Stimulated activated CD4-positive, alpha-beta T cell treated with anti-CD3 and anti-CD28 coated beads, TNF-alpha, amount 100 ng/mL, for 4 hours (primary cell): ENCODE measurements around the gene COQ10A.

Experiments used
- DNase-seq, 3 experiments: peaks; one replicate each; pipeline ENCODE4 v3.0.0-alpha.2; 2020; ENCODE audit warnings: low read depth in 3 of 3

COQ10A gene

DNA sequence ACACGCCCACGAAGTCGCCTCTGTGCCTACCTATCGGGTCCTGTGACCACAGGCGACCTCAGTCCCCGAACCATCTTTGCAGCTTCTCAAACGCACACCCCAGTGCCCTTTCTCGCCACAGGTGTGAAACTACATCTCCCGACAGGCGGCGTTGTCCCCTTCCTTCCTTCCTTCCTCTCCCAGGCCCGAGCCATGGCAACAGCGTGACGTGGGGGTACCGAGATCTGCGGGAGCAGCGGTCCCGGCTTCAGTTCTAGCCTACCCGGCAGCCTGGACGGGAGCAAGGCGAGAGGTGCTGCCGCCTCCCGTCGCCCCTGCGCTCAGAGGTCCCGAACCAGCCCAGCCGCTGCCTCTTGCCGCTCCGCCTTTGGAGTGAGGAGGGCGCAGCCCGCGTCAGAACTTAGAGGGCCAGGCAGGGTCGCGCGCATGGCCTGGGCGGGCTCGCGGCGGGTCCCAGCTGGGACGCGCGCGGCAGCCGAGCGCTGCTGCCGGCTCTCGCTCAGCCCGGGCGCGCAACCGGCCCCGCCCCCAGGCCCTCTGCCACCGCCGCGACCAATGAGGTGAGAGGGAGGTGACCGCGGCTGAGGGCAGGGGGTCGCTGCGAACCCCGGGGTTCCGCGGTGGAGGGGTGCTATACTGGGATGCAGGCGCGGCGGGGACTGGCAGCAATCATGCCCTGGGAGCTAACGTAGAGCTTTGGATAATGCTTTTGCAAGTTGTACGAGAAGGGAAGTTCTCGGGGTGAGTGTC lies at the start of gene COQ10A:
Gene COQ10A, plus strand, starts transcription at position 250 of the 750 bp plus-strand sequence. Its CDS starts 177 bp downstream, at position 427.
- peak; percentile 70 to 80 (median 78) for DNase-seq

DNA sequence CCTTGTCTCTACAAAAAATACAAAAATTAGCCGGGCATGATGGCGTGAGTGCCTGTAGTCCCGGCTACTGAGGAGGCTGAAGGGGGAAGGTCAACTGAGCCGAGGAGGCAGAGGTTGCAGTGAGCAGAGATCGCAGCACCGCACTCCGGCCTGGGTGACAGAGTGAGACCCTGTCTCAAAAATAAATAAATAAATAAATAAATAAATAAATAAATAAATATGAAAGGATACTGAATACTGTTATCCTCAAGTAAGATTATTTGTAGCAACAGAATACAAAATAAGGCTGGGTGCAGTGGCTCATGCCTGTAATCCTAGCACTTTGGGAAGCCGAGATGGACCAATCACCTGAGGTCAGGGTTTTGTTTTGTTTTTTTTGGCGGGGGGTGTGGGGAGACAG lies 46.9 kb upstream of the COQ10A start:
- no peak for DNase-seq

DNA sequence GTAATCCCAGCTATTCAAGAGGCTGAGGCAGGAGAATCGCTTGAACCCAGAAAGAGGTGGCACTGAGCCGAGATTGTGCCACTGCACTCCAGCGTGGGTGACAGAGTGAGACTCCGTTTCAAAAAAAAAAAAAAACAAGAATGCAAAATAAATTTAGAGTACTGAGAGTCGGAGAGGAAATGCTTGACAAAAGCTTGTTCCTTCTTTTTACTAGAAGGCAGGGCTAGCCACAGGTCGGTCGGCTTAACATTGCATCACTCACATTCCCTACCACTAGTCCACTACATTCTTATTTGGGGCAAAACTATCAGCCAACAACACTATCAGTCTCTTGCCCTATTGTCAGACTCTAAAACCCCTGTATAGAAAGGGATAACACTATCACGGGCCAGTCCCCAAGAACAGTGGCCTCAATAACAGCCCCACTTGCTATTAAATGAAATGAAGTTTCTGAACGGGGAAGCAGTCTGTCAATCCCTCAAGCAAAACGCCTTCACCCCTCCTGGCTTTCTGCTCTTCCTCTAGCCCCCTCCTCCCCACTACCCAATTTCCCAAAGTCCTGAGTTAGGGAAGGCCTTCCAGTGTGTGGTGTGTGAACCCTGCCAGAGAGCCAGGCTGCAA lies 46.0 kb upstream of the COQ10A start:
- no peak for DNase-seq

DNA sequence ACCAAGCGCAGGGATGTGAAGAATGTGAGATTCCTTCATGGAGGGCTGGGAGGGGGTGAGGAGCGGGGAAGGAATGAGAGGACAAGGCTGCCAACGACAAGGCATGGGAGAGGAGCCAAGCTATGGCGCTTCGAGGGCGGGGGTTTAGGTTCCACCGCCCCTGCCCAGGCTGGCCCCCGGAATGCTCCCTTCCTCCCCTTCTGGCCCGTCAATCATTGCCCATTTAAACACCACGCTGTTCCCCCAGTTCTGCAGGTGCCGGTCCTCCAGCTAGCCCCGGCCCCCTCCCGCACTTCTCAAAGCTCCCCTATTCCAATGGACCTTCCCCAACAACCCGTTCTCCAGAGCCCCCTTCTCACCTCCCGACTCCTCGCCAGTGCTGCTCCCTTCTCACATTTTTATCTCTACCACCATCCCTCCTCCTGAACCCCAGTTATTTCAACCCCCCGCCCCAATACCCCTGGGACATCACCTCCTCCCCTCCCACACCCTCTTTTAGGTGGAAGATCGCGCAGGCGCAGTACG lies 45.4 kb upstream of the COQ10A start:
- no peak for DNase-seq

DNA sequence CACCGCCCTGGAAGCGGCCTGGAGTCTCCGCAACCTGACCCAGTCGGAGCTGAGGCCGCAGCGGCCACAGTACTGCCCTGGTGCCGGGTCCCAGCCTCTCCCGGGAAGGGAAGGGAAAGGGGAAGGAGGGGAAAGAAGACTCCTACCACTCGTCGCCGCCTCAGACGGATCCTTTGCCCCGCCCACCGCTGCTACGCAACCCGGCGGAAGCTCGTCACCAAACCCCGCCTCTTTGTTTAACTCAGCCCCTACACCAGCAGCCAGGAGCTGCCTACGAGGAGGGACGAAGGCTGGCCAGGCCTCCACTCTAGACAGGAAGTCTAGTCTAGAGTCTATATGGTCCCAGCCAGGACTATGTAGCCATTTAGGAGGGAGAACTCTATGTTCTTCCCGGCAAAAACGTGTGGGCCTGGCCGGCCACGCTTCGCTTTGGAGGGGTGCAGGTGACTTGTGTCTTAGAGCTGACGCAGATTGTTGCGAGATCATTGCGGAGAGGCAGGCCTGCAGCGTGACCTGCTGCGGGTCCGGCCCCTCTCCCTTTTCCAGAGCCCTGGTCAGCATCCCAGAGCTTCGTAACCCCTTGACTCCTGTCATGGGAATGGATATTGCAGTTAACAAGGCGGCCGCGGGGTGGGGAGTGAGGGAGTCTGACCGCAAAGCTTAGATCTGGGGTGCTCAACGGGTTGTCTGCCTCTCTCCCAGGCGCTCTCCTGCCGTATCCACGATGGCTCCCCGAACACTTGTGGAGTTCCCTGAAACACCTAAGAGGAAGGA lies 44.8 kb upstream of the COQ10A start, which contains the start of gene RNF41:
Gene RNF41, minus strand, starts transcription at position 166 of the 774 bp plus-strand sequence. CDS start 7,875 bp downstream, outside the sequence.
- DNase-seq = peak; percentile 85 to 87 (median 85)

DNA sequence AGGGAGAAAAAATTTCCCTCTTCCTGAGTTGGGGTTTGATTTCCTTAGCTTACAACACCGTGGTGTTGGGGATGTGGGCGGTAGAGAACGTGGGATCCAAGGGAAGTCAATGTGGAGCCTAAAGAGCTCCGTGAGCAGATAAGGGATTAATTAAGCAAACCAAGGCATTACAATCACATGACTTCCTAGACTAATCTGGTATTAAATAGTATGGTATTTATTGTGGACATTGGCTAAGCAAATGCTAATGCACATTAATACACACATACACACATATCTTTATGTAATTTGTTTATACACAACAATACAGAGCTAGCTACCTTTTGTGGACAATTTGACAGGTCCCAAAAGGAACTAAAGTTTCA lies 44.2 kb upstream of the COQ10A start:
- DNase-seq = no peak

DNA sequence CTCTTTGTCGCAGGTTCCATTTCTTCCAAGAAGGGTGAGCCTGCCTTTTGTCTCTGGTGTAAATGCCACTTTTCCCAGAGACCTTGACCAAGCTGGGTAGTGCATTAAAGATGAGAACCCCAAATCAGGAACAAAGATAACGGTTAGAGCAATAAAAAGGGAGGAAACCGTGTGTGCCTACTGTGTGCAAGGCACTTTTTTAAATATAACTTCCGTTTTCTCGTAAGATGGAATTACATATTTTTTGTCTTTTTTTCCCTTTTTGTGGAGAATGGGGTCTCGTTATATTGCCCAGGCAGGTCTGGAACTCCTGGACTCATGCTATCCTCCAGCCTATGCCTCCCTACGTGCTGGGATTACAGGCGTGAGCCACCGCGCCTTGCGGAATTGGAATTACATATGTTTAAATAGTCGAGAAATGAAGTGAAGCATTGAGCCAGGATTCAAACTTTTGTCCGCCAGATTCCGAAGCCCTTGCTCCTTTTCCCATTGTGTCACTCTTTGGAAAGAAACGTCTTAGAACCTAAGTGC lies 43.1 kb upstream of the COQ10A start:
- no peak for DNase-seq

DNA sequence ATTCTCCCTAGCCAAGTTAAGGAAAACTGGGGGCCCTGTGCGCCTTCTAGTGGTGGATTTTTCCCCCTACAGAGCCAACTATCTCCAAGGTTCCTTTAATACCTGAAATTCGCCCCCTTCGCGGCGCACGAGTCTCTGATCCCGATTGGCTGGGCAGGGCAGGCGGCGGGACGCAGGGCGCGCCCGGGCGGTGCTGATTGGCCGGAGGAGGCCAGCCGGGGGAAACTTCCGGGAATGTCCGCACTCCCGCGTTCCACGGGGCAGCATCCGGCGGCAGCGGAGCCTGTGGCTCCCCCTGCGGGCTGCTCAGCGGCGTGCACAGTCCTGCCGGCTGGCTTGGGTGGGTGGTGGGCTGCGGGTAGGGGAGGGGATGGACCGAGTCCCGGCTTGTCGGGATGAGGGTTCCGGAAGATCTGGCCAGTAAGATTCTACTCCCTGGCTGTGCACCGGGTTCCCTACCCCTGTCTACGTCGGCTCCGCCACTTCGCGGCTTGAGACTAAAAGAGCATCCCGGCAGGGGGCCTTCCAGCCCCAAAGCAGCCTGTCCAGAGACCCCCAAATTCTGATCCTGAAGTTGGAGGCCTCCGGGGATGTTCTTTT lies 42.5 kb upstream of the COQ10A start, which contains the start of gene NABP2:
Gene NABP2, plus strand, starts transcription at position 241 of the 600 bp plus-strand sequence. CDS start 515 bp downstream, outside the sequence.
- peak; percentile 79 to 92 (median 83) for DNase-seq

DNA sequence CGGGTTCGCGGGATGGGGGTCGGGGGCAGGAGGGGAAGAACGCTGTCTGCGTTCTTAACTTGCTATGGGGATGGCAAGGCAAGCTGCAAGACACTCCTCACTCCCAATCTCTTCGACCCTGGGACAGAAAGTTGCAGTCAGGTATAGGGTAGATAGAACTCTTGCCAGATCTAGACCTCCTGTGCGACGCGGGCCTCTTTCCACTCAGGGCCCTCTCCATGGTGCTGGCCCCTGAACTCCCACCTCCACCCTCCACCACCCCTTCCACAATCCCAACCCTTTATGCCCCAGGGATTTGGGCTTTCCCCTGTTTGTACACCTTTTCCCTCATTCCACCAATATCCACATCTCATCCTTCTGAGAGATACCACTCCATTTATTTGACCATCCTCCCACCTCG lies 41.8 kb upstream of the COQ10A start:
- DNase-seq = no peak

DNA sequence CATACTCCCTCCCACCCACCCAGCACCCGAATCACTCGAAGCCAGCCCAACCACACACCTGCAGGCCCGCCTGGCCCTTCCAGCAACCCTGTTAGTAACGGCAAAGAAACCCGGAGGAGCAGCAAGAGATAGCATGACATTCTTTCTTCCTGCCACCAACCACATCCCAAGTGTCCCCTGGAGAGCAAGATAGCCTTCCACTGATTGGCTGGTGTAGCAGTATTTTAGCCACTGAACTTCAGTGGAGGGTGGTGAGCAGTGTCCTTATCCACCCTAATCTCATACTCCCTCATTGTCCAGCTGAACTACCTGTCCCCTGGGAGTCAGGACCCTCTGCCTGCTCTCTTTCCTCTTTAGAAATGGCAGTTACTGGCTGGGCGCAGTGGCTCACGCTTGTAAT lies 37.7 kb upstream of the COQ10A start:
- no peak for DNase-seq

DNA sequence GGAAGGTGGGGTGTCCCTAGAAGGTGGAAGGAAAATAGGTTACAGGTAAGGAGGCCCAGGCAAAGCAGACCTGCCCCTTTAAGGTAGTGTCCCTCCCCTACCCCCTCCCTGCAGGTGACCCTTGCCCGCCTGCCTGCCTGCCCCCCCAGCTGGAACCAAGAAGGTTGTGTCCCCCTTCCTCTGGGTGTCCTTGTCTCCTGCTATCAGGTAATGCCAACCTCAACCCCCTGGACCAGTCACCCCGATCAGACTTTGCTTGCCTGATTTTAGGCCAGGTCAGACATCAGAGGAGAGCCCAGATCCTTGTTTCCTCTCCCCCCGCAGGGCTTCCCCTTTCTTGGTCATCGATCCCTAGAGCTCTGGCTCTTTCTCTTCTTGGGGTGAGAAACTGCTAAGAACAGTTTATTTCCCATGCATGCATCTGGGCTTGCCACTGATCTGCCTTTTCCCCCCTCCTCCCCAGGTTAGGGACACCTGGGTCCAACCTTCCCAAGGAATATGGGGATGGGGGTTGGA lies 36.8 kb upstream of the COQ10A start, which contains the start of gene SLC39A5:
Gene SLC39A5, plus strand, starts transcription at position 136 of the 516 bp plus-strand sequence. CDS start 1,224 bp downstream, outside the sequence.
- no peak for DNase-seq

DNA sequence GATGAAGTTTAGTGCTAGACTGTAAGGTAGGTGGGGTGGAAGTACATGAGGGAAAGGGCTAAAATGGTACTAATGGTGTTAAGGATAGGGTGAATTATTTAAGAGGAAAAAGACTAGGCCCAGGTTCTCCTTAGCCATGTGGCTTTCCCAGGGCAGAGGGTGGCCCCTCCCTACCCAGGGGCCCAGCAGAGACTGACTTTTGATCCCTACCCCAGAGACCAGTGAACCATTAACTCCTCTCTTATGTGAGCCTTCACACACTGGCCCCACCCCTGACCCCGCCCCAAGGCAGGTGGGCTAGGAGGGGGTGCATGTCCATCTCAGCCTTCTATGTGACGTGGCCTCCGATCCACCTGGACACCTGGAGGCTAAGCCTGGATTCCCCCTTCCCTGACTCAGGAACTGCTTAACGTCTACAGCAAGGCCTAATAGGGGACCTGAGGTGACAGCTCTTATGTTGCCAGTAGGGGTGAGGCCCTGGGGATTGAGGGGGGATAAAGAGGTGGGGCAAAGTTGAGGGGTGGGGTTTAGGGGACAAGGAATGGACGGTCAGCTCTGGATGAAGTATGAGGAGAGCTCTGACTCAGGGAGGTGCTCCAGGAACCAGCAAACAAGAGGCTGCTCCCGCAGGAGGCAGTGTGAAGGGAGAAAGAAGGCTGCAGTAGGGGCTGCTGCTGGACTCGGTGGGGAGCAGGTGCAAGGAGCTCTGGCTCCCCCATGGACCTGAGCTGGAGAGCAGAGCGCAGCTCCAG lies 36.1 kb upstream of the COQ10A start:
- no peak for DNase-seq

DNA sequence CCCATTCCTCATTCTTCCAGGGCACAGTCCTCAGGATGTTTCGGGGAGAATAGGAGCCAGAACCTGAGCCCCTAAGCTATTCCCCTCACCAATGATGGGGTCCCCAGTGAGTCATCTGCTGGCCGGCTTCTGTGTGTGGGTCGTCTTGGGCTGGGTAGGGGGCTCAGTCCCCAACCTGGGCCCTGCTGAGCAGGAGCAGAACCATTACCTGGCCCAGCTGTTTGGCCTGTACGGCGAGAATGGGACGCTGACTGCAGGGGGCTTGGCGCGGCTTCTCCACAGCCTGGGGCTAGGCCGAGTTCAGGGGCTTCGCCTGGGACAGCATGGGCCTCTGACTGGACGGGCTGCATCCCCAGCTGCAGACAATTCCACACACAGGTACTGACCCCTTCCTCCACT lies 35.6 kb upstream of the COQ10A start:
- no peak for DNase-seq

DNA sequence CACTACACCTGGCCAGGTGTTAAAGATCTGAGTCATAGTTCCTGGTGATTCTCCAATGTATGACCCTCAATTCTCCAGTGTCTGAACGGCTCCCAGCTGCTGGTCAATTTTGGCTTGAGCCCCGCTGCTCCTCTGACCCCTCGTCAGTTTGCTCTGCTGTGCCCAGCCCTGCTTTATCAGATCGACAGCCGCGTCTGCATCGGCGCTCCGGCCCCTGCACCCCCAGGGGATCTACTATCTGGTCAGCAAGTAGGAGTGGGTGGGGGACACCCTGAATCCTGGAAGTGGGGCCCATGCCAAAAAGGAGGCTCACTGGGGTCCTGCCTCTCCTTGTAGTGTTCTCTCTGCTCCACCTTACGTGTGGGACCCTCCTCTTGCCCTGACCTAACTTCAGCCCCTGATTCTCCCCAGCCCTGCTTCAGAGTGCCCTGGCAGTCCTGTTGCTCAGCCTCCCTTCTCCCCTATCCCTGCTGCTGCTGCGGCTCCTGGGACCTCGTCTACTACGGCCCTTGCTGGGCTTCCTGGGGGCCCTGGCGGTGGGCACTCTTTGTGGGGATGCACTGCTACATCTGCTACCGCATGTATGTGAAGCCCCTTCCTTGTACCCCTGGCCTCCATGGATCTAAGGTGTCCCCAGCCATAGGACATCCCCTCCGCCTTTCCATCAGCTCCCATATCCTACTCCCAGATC lies 31.9 kb upstream of the COQ10A start:
- no peak for DNase-seq

DNA sequence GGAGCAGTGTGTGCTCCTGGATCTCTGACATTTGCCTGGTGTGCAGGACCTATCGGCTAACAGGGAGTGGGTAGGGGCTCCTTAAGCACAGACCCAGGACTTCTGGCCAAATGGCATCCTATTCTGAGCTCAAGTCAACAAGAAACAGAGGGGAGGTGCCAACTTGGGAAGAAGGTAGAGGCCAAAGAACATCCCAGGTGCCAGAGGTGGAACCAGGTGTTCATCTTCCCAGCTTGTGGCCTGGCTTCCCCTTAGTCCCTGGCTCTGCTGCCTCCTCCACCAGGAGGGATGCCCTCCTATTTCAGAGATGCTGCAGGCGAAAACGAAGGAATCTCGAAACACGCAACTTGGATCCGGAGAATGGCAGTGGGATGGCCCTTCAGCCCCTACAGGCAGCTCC lies 30.7 kb upstream of the COQ10A start:
- DNase-seq = no peak

DNA sequence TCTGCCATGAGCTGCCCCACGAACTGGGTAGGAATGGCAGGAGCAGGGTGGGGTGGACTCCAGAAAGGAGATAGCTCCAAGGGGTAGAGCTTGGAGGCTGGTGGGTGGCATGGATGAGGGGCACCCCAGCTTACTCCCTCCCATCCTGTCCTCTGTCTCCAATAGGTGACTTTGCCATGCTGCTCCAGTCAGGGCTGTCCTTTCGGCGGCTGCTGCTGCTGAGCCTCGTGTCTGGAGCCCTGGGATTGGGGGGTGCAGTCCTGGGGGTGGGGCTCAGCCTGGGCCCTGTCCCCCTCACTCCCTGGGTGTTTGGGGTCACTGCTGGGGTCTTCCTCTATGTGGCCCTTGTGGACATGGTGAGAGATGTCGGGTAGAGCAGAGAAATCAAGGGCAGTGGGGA lies 29.8 kb upstream of the COQ10A start:
- DNase-seq = no peak

DNA sequence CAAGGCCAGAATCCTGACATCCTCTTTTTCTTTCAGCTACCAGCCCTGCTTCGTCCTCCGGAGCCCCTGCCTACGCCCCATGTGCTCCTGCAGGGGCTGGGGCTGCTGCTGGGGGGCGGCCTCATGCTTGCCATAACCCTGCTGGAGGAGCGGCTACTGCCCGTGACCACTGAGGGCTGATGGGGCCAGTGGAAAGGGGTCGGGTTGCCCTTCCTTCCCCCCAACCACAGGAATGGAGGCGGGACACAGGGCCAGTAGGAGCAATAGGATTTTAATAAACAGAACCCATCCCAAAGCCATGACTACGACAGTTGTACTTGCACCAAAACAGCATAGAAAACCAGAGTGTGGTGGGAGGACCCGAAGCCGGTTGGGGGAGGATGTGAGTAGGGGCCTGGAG lies 29.2 kb upstream of the COQ10A start:
- no peak for DNase-seq

DNA sequence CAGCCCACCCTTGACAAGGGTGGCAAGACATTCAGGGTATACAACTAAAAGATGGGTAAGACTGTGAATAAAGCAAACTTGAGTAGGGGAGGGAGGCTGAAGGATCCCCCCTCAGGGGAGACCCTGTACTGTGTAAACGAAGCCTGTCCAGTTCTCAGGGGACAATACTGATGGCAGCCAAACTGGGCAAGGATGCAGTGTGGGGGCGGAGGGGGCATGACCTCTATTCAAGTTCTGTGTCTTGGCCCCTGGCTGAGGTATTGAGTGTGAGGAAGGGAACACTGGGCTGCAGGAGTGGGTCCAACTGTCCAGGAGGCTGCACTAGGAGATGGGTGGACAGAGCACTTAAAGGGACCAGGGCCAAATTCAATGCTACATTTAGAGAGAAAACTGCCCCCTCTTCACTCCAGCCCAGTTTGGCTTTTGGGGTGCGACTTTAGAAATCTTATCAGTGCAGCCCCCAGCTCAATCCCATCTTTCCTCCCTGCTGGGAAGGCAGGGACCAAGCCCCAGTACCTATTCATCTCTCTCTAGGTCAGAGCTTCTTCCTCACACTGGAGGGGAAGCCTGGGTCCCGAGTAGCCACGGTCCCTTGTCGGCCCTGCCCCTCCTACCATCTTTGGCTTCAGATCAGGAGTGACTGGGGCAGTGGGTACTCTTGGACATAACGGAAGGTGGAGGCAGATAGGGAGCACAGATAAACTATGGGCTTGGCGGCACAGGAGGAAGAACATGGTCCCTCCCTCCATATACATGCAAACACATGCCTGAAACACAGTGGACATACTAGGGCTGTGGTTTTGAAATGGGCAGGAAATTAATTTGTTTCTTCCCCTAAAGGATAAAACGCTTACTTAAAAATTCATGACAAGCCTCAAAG lies 25.1 kb upstream of the COQ10A start:
- no peak for DNase-seq

DNA sequence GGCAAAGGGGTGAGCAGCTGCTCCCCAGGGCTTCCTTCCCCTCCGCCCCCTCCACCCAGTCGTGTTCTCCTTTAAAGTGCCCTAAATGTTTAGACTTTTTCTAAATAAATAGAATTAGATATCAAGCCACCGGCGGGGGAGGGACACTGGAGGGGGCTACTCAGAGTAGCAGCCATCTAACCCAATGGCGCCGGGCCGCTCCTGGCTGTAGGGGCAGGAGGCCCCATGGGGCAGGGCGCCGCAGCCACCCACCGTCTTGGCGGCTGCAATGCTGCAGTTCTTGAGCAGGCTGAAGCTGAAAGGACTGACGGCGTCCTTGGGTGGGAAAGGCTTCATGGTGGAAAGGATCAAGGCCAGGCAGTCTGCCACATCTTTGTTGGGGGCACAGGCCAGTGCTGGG lies 23.8 kb upstream of the COQ10A start:
- no peak for DNase-seq
